HCT116 (cell line): Measurements from ENCODE around the gene FATE1.

ENCODE experiments used
- POLR2A ChIP-seq: IDR thresholded peaks from 2 replicates; pipeline ENCODE4 v1.7.0; 2011; ENCODE audit warnings: borderline replicate concordance; ENCODE audit not compliant: insufficient read depth, insufficient read length; ENCODE audit errors: extremely low read depth
- TF ChIP-seq, protein P1 (sequence below), 3 experiments: fragments of 200-600 bp in 1 of 3; sonication (generic) in 1 of 3; IDR thresholded peaks in 2 of 3; conservative IDR thresholded peaks in 1 of 3; 2 replicates each; pipeline ENCODE4 v1.5.1; 2012 to 2017; ENCODE audit warnings: low read depth in 2 of 3, low read length in 2 of 3, antibody characterized with exemption in 1 of 3, borderline replicate concordance in 1 of 3, control low read depth in 1 of 3, mild to moderate bottlenecking in 1 of 3, mixed read lengths in 1 of 3, mixed run types in 1 of 3, moderate library complexity in 1 of 3; ENCODE audit not compliant: insufficient read depth in 1 of 3
- TF ChIP-seq, protein P2 (sequence below): IDR thresholded peaks from 2 replicates; pipeline ENCODE4 v1.6.1; 2012

DNA sequence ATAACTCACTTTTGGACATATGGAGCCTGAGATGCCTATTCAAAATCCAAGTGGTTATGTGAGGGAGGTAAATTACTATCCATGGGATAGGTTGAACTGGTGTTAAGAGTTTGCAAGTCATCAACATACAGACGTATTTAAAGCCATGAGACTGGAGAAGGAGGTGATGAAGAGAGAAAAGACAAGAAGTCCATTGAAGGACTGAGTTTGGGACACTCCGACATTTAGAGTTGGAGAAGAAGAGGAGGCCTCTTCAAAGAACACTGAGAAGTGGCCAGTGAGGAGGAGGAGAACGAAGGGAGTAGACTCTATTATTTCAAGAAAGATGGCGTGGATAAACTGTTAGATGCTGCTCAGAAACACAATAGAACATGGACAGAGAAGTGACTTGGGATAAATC, 18.6 kb downstream of the FATE1 start, which contains the start of gene CNGA2:
- TF ChIP-seq, protein P1, sequence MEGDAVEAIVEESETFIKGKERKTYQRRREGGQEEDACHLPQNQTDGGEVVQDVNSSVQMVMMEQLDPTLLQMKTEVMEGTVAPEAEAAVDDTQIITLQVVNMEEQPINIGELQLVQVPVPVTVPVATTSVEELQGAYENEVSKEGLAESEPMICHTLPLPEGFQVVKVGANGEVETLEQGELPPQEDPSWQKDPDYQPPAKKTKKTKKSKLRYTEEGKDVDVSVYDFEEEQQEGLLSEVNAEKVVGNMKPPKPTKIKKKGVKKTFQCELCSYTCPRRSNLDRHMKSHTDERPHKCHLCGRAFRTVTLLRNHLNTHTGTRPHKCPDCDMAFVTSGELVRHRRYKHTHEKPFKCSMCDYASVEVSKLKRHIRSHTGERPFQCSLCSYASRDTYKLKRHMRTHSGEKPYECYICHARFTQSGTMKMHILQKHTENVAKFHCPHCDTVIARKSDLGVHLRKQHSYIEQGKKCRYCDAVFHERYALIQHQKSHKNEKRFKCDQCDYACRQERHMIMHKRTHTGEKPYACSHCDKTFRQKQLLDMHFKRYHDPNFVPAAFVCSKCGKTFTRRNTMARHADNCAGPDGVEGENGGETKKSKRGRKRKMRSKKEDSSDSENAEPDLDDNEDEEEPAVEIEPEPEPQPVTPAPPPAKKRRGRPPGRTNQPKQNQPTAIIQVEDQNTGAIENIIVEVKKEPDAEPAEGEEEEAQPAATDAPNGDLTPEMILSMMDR (IDR thresholded peaks at IDR 0.05 in 2 of 3, conservative IDR thresholded peaks at IDR 0.05 in 1 of 3; ENCODE audit: borderline replicate concordance in 1 of 3, insufficient read depth in 1 of 3, low read depth in 2 of 3, low read length in 2 of 3), result no peak
- TF ChIP-seq, protein P2, sequence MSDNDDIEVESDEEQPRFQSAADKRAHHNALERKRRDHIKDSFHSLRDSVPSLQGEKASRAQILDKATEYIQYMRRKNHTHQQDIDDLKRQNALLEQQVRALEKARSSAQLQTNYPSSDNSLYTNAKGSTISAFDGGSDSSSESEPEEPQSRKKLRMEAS, result no peak
- no peak for TF ChIP-seq POLR2A
